HT1080 (cell line): ENCODE data around the gene LTB4R. TPM values are rescaled to one million over a fixed set of nuclear protein-coding genes. Genes with fewer than 3 reads are reported as not detected.

Source experiments
- DNase-seq: peaks from one replicate; pipeline ENCODE4 v3.0.0-alpha.2; 2015; ENCODE audit warnings: low read depth
- small RNA-seq: library from RNA; depleted of rRNA; stranded (forward); fragments of <200 nt; gene quantifications from one replicate; pipeline ENCODE3, GENCODE V24; 2014
- total RNA-seq: library from RNA; depleted of rRNA; stranded (reverse); fragments of >200 nt; shearing (Covaris generic); gene quantifications from 2 replicates; pipeline ENCODE4 v1.2.3, GENCODE V29; 2014; rRNA removed

The LTB4R gene
- total RNA-seq, 1 experiment from 2014 or later: 3.8 TPM

DNA sequence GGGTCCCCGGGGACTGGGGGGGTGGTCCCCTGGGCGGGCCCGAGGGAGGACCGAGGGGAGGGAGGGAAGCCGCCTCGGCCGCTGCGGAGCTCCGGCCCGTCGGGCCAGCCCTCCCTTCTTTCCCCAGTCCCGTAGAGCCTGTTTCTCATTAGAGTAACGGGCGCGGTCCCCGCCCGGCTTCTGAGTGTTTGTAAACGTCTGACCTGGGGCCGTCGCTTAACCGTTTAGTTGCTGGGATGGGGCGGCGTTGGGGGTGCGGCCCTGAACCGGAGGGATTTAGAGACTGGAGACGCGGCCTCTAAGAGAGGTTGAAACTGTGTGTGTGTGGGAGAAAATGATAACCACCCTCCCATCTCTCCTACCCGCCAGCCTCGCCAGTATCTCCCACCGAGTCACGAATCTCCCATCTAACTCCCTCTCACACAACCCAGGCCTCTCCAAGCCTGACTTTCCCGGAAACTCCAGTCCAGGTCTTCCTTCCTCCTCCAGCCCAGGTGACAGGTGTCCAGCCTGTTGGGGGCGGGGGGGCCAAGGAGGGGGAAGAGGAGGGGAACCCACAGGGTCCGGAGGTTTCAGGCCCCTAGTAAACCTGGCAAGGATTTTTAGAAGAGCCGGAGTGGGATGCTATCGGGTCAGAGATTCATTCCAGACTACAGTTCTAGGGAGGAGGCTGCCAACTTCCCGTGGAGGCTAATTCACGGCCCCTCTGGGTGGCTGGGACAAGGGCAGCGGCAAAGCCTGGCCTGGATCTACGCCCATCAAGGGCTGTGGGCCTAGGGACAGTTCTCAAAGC is 55.6 kb downstream of the LTB4R start:
- peak; percentile 26 for DNase-seq

Small RNA genes within 50 kb of the gene (small RNA-seq; reads per million reads assigned to genes)
- not detected for gene RF00026

Other genes with a start within 250 kb of the LTB4R start
- not detected in 2 replicates for gene CPNE6, start 239.9 kb upstream of the LTB4R start, total RNA-seq
- gene PCK2, start 217.2 kb upstream of the LTB4R start, total RNA-seq: 27.1 and 29.3 TPM in 2 replicates
- gene DCAF11, start 196.7 kb upstream of the LTB4R start, total RNA-seq: 37.2 and 46.7 TPM in 2 replicates
- 1.3 and 4.4 TPM in 2 replicates for gene NRL, start 196.6 kb upstream of the LTB4R start, total RNA-seq
- gene FITM1, start 180.8 kb upstream of the LTB4R start, total RNA-seq: 0.63 TPM in 1 of 2 replicates, not detected in the other
- gene PSME1, start 175.3 kb upstream of the LTB4R start, total RNA-seq: 130 and 149 TPM in 2 replicates
- 30.2 and 32.2 TPM in 2 replicates for gene EMC9, start 169.9 kb upstream of the LTB4R start, total RNA-seq
- 224 and 243 TPM in 2 replicates for gene PSME2, start 164.9 kb upstream of the LTB4R start, total RNA-seq
- 57.7 and 69.8 TPM in 2 replicates for gene RNF31, start 164.0 kb upstream of the LTB4R start, total RNA-seq
- gene IRF9, start 150.2 kb upstream of the LTB4R start, total RNA-seq: 5.0 and 7.8 TPM in 2 replicates
- 0.53 and 1.0 TPM in 2 replicates for gene REC8, start 139.4 kb upstream of the LTB4R start, total RNA-seq
- 242 and 273 TPM in 2 replicates for gene IPO4, start 122.7 kb upstream of the LTB4R start, total RNA-seq
- 54.0 and 68.3 TPM in 2 replicates for gene TM9SF1, start 116.1 kb upstream of the LTB4R start, total RNA-seq
- 0.13 TPM in 1 of 2 replicates, not detected in the other for gene TSSK4, start 105.8 kb upstream of the LTB4R start, total RNA-seq
- gene CHMP4A, start 98.0 kb upstream of the LTB4R start, total RNA-seq: 20.0 and 44.4 TPM in 2 replicates
- gene MDP1, start 95.4 kb upstream of the LTB4R start, total RNA-seq: 10.6 and 12.3 TPM in 2 replicates
- gene NEDD8, start 79.1 kb upstream of the LTB4R start, total RNA-seq: 307 and 368 TPM in 2 replicates
- gene GMPR2, start 78.6 kb upstream of the LTB4R start, total RNA-seq: 92.5 and 107 TPM in 2 replicates
- gene TINF2, start 68.9 kb upstream of the LTB4R start, total RNA-seq: 47.2 and 52.4 TPM in 2 replicates
- 0.76 and 1.4 TPM in 2 replicates for gene TGM1, start 48.3 kb upstream of the LTB4R start, total RNA-seq
- gene RABGGTA, start 39.9 kb upstream of the LTB4R start, total RNA-seq: 24.0 and 24.5 TPM in 2 replicates
- gene DHRS1, start 11.7 kb upstream of the LTB4R start, total RNA-seq: 6.0 and 6.9 TPM in 2 replicates
- gene NOP9, start 11.7 kb upstream of the LTB4R start, total RNA-seq: 21.1 and 25.6 TPM in 2 replicates
- 0.10 TPM in 1 of 2 replicates, not detected in the other for gene CIDEB, start 3.5 kb upstream of the LTB4R start, total RNA-seq
- gene LTB4R2, start 1.4 kb upstream of the LTB4R start, total RNA-seq: 5.0 and 7.8 TPM in 2 replicates
- gene ADCY4, start 23.6 kb downstream of the LTB4R start, total RNA-seq: not detected in 2 replicates
- 0.08 TPM in 1 of 2 replicates, not detected in the other for gene RIPK3, start 28.5 kb downstream of the LTB4R start, total RNA-seq
- 0.32 TPM in 1 of 2 replicates, not detected in the other for gene NFATC4, start 56.7 kb downstream of the LTB4R start, total RNA-seq
- gene NYNRIN, start 87.5 kb downstream of the LTB4R start, total RNA-seq: 0.03 and 0.05 TPM in 2 replicates
- 0.35 and 0.84 TPM in 2 replicates for gene CBLN3, start 118.2 kb downstream of the LTB4R start, total RNA-seq
- 18.0 and 20.8 TPM in 2 replicates for gene KHNYN, start 118.5 kb downstream of the LTB4R start, total RNA-seq
- gene SDR39U1, start 131.3 kb downstream of the LTB4R start, total RNA-seq: 11.7 and 21.9 TPM in 2 replicates
- not detected in 2 replicates for gene CMA1, start 196.8 kb downstream of the LTB4R start, total RNA-seq